RWPE2 (cell line): ENCODE measurements around the gene ALDH3B1.

Experiments
- ATAC-seq: fragments of 200-7000 bp; cut with Tn5 transposase; 3 replicates; pipeline ENCODE4 v1.9.1; 2021; ENCODE audit warnings: low read depth
- DNase-seq: peaks from one replicate; pipeline ENCODE4 v3.0.0-alpha.2; 2020; ENCODE audit warnings: low spot score
- H3K27ac ChIP-seq: fragments of 450-650 bp; 2 replicates; pipeline ENCODE4 v1.5.1; 2017; ENCODE audit warnings: mild to moderate bottlenecking; ENCODE audit not compliant: poor library complexity, severe bottlenecking
- H3K27me3 ChIP-seq: fragments of 250-450 bp; sonication (Bioruptor Pico); 2 replicates; pipeline ENCODE4 v1.5.1; 2021; ENCODE audit warnings: mild to moderate bottlenecking, moderate library complexity; ENCODE audit not compliant: insufficient read depth, poor library complexity, severe bottlenecking
- H3K36me3 ChIP-seq: fragments of 250-450 bp; sonication (Bioruptor Pico); 2 replicates; pipeline ENCODE4 v1.5.1; 2020; ENCODE audit warnings: low read depth, mild to moderate bottlenecking, moderate library complexity
- H3K4me1 ChIP-seq: fragments of 250-450 bp; sonication (Bioruptor Pico); 2 replicates; pipeline ENCODE4 v1.5.1; 2021; ENCODE audit warnings: mild to moderate bottlenecking, moderate library complexity; ENCODE audit not compliant: insufficient read depth, poor library complexity, severe bottlenecking
- H3K4me3 ChIP-seq: fragments of 250-450 bp; sonication (Bioruptor Pico); 2 replicates; pipeline ENCODE4 v1.5.1; 2021; ENCODE audit warnings: mild to moderate bottlenecking, moderate library complexity; ENCODE audit not compliant: severe bottlenecking
- H3K9me3 ChIP-seq: fragments of 250-450 bp; sonication (Bioruptor Pico); 2 replicates; pipeline ENCODE4 v1.5.1; 2021; ENCODE audit warnings: mild to moderate bottlenecking, moderate library complexity; ENCODE audit not compliant: severe bottlenecking
- CTCF ChIP-seq: fragments of 450-650 bp; IDR thresholded peaks from one replicate; pipeline ENCODE4 v1.5.1; 2017; ENCODE audit warnings: mild to moderate bottlenecking, moderate library complexity; ENCODE audit not compliant: poor library complexity, severe bottlenecking

Gene ALDH3B1

GRCh38 chr11:68040101-68040956 lies 30.2 kb downstream of the ALDH3B1 start:
- no peak for TF ChIP-seq CTCF
- H3K27me3 ChIP-seq, result no peaks in the 10 kb centered on the region
- H3K4me1 ChIP-seq, result peaks cover 4% of the 10 kb centered on the region
- peak overlapping the region; percentile 67 for H3K27ac ChIP-seq
- H3K4me3 ChIP-seq, result peak overlapping the region; percentile 48
- peak; percentile 58 for DNase-seq
- no peaks in the 10 kb centered on the region for H3K9me3 ChIP-seq
- 0 out of 2 replicates have a peak, but pooled peaks cover 7% of the 10 kb centered on the region for H3K36me3 ChIP-seq
- peak; percentile 62 for ATAC-seq

GRCh38 chr11:68040957-68041591 lies 30.9 kb downstream of the ALDH3B1 start:
- H3K27ac ChIP-seq, result peak overlapping the region; percentile 67
- peak; percentile 45 for DNase-seq
- 0 out of 2 replicates have a peak, but pooled peaks cover 10% of the 10 kb centered on the region for H3K36me3 ChIP-seq
- H3K4me3 ChIP-seq, result peak overlapping the region; percentile 48
- H3K9me3 ChIP-seq, result no peaks in the 10 kb centered on the region
- no peak for TF ChIP-seq CTCF
- no peak for ATAC-seq
- H3K4me1 ChIP-seq, result peaks cover 4% of the 10 kb centered on the region
- no peaks in the 10 kb centered on the region for H3K27me3 ChIP-seq

GRCh38 chr11:68041617-68042218 lies 31.6 kb downstream of the ALDH3B1 start:
- no peak for ATAC-seq
- DNase-seq, result no peak
- peaks cover 4% of the 10 kb centered on the region for H3K4me1 ChIP-seq
- no peak for TF ChIP-seq CTCF
- H3K27ac ChIP-seq, result peak overlapping the region; percentile 67
- no peaks in the 10 kb centered on the region for H3K9me3 ChIP-seq
- no peak overlapping the region for H3K4me3 ChIP-seq
- no peaks in the 10 kb centered on the region for H3K27me3 ChIP-seq
- H3K36me3 ChIP-seq, result 0 out of 2 replicates have a peak, but pooled peaks cover 10% of the 10 kb centered on the region

DNA sequence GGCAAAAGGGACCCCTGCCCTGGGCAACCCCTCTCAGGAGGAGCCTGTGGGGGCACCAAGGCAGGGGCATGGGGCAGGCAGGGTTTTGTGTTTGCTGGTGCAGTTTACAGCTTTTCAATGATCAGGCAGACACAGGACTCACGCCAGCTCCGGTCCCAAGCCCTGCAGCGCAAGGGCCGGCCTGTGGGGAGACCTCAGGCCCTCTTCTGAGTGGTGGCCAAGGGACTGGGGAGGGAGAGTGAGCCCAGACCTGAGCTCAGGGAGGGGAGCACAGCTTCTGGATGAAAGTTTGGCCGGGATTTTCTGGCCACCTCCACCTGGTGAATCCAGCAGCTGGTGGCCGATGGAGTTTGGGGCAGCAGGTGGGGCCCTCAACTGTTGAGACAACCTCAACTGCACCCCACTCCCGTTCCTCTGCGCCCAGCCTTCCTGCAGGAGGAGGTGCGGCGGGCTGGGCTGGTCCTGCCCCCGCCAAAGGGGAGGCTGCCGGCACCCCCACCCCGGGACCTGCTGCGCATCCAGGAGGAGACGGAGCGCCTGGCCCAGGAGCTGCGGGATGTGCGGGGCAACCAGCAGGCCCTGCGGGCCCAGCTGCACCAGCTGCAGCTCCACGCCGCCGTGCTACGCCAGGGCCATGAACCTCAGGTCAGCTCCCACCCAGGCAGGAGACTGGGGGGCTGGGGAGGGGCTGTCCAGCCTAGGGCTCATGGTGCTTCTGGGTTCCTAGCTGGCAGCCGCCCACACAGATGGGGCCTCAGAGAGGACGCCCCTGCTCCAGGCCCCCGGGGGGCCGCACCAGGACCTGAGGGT lies 32.3 kb downstream of the ALDH3B1 start:
- H3K27me3 ChIP-seq, result no peaks in the 10 kb centered on the region
- H3K27ac ChIP-seq, result no peak overlapping the region
- H3K4me1 ChIP-seq, result peaks cover 4% of the 10 kb centered on the region
- no peak for TF ChIP-seq CTCF
- H3K9me3 ChIP-seq, result no peaks in the 10 kb centered on the region
- ATAC-seq (no peak), DNase-seq (peak; percentile 60)
- H3K4me3 ChIP-seq, result no peak overlapping the region
- 0 out of 2 replicates have a peak, but pooled peaks cover 11% of the 10 kb centered on the region for H3K36me3 ChIP-seq
